Mucosa of descending colon (tissue), 3 donors: ENCODE data around the gene AIF1. TPM values are rescaled to one million over a fixed set of nuclear protein-coding genes. Genes with fewer than 3 reads are reported as not detected.

Source experiments
- ATAC-seq: fragments of 200-7000 bp; cut with Tn5 transposase; one replicate; pipeline ENCODE4 v1.9.1; 2020; ENCODE audit warnings: mild to moderate bottlenecking, moderate library complexity
- DNase-seq, 3 donors: peaks; one replicate each; pipeline ENCODE4 v3.0.0-alpha.2; 2020
- H3K36me3 ChIP-seq: fragments of 200-600 bp; one replicate; pipeline ENCODE4 v1.8.0; 2021; ENCODE audit warnings: low read depth, mild to moderate bottlenecking
- H3K4me1 ChIP-seq: fragments of 200-600 bp; one replicate; pipeline ENCODE4 v1.8.0; 2021; ENCODE audit warnings: low read depth, mild to moderate bottlenecking
- H3K4me3 ChIP-seq: fragments of 200-600 bp; one replicate; pipeline ENCODE4 v1.8.0; 2021; ENCODE audit warnings: mild to moderate bottlenecking
- H3K9me3 ChIP-seq: fragments of 200-600 bp; one replicate; pipeline ENCODE4 v1.8.0; 2021; ENCODE audit warnings: mild to moderate bottlenecking
- intact Hi-C, 2 donors: fragments of 100-400 bp; cut with DNase I in 1 of 2; cut with micrococcal nuclease in 1 of 2; formaldehyde crosslinking; loops; one replicate each; pipeline versions ENCODE4 v1.11.0 to v1.11.1; 2022; cut with DNase I, micrococcal nuclease
- total RNA-seq, 3 donors: library from RNA; stranded (reverse); fragmentation: NEBNext Ultra II Directional in 2 of 3; extraction: Animal tissue kit (Norgen Biotek cat#: 25700) in 2 of 3; gene quantifications; one replicate each; pipeline versions ENCODE4 v1.2.1 to v1.2.4, GENCODE V29; 2021 to 2023
- TF ChIP-seq, protein P1 (sequence below): fragments of 200-600 bp; IDR thresholded peaks from one replicate; pipeline ENCODE4 v1.8.0; 2022; ENCODE audit warnings: antibody characterized with exemption, mild to moderate bottlenecking
- donor health status: DM: no; HTN: no; CAD: no; lungs with moderate emphysema.
- donor health status: DM: no; HTN: no; CAD: no.
- donor health status: DM: no; HTN: yes; CAD: no.

Gene AIF1
- total RNA-seq, 3 donors from 2014 or later = 6.1 to 28.4 (median 17.3) TPM

- Histone ChIP-seq H3K4me3 (no peak overlapping the region), H3K36me3 (peaks cover 17% of the 10 kb centered on the region), H3K9me3 (no peaks in the 10 kb centered on the region), H3K4me1 (no peaks in the 10 kb centered on the region)
- no peak for DNase-seq
- intact Hi-C loops = no loop called here
- peak; percentile 3 for ATAC-seq
- TF ChIP-seq, protein P1, sequence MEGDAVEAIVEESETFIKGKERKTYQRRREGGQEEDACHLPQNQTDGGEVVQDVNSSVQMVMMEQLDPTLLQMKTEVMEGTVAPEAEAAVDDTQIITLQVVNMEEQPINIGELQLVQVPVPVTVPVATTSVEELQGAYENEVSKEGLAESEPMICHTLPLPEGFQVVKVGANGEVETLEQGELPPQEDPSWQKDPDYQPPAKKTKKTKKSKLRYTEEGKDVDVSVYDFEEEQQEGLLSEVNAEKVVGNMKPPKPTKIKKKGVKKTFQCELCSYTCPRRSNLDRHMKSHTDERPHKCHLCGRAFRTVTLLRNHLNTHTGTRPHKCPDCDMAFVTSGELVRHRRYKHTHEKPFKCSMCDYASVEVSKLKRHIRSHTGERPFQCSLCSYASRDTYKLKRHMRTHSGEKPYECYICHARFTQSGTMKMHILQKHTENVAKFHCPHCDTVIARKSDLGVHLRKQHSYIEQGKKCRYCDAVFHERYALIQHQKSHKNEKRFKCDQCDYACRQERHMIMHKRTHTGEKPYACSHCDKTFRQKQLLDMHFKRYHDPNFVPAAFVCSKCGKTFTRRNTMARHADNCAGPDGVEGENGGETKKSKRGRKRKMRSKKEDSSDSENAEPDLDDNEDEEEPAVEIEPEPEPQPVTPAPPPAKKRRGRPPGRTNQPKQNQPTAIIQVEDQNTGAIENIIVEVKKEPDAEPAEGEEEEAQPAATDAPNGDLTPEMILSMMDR = no peak
Measured at GRCh38 chr6:31639043-31639442, 24.0 kb downstream of the AIF1 start.

DNA sequence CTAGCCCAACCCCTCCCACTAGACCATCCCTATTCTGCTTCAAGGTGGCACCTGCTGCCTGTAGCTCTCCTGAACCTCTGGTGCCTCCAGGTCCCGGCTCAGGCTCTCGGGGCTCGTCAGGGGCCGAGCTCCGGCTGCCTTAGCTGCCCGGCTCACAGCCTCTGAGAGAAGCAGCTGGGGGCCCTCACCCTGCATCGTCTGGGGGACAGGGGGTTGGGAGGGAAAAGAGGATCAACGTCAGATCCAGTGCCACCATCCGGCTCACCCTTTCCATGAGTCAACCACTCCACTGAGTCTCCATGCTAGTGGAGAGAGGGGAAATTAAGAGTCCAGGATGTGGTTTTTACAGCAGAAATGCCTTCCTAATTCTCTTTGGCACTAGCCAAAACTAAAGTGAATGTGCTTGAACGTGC is 24.4 kb downstream of the AIF1 start:
- no peaks in the 10 kb centered on the region for H3K9me3 ChIP-seq
- no peaks in the 10 kb centered on the region for H3K4me1 ChIP-seq
- DNase-seq (no peak), ATAC-seq (no peak)
- peaks cover 17% of the 10 kb centered on the region for H3K36me3 ChIP-seq
- intact Hi-C loops = no loop called here
- TF ChIP-seq, protein P1 = no peak
- H3K4me3 ChIP-seq = no peak overlapping the region

DNA sequence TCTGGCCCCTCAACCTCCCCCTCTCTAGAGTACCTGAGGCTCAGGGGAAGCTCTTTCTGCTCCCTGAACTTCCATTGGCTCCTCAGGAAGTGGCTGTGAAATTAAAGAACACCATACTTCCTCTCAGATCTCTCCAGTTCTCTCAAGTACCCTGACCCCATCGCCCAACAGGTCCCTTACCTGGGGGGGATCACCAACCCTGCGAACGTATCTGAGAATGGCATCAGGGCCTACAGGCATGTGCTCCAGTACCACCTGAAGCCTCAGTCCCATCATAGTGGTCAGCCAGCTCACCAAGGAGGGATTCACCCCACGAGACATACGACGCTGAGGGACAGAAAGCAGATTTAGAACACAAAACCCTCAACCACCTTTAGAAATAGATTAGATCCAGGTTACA is 25.6 kb downstream of the AIF1 start:
- H3K4me3 ChIP-seq = no peak overlapping the region
- H3K36me3 ChIP-seq = peaks cover 23% of the 10 kb centered on the region
- TF ChIP-seq, protein P1 = no peak
- H3K4me1 ChIP-seq = no peaks in the 10 kb centered on the region
- intact Hi-C loops = no loop called here
- DNase-seq = no peak
- H3K9me3 ChIP-seq = no peaks in the 10 kb centered on the region
- ATAC-seq = no peak

- intact Hi-C loops = no loop called here
- Histone ChIP-seq H3K9me3 (no peaks in the 10 kb centered on the region), H3K36me3 (peaks cover 30% of the 10 kb centered on the region), H3K4me1 (no peaks in the 10 kb centered on the region), H3K4me3 (no peak overlapping the region)
- no peak for ATAC-seq
- DNase-seq = no peak
- TF ChIP-seq, protein P1 = no peak
Measured at GRCh38 chr6:31641370-31641769, 26.3 kb downstream of the AIF1 start.

DNA sequence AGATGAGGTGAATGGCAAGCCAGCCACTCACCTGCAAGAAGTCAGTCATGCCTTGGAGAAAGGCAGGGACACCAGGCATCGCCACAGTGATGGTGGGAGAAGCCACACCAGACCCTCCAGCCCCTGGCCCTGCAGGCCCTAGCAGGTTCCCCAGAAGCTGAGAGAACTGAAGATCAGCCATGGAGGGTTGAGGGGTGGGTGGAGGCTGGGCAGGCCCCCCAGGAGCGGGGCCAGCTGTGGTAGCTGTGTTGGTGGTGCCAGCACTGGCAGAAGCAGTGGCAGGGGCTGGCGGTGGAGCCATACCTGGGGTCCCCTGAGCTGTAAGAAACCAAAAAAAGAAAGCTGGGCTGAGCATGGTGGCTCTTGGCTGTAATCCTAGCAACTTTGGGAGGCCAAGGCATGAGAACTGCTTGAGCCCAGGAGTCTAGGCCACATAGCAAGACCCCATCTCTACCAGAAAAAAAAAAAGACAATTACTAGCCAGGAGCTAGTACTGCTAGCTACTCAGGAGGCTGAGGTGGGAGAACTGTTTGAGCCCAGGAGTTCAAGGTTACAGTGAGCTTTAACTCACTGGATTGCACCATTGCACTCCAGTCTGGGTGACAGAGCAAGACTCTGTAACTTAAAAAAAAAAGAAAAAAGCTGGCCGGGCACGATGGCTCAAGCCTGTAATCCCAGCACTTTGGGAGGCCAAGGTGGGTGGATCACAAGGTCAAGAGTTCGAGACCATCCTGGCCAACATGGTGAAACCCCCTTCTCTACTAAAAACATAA is 27.9 kb downstream of the AIF1 start:
- H3K4me3 ChIP-seq = no peak overlapping the region
- ATAC-seq = no peak
- intact Hi-C loops = no loop called here
- H3K4me1 ChIP-seq = no peaks in the 10 kb centered on the region
- no peak for DNase-seq
- TF ChIP-seq, protein P1 = no peak
- H3K36me3 ChIP-seq = peaks cover 33% of the 10 kb centered on the region
- H3K9me3 ChIP-seq = no peaks in the 10 kb centered on the region
